H9 (cell line): Measurements from ENCODE around the gene GSTP1. TPM values are rescaled to one million over a fixed set of nuclear protein-coding genes. Genes with fewer than 3 reads are reported as not detected.

Source experiments
- DNase-seq: peaks from one replicate; pipeline ENCODE4 v3.0.0-alpha.2; 2017
- H2AFZ ChIP-seq: one replicate; pipeline ENCODE4 v1.6.1; 2013; ENCODE audit warnings: mild to moderate bottlenecking, low read length, control low read depth, moderate library complexity
- H2AK5ac ChIP-seq: 2 replicates; pipeline ENCODE4 v1.6.1; 2013; ENCODE audit warnings: low read length, control low read depth, mixed read lengths; ENCODE audit not compliant: insufficient read length
- H2BK120ac ChIP-seq: one replicate; pipeline ENCODE4 v1.6.1; 2013; ENCODE audit warnings: low read depth, mild to moderate bottlenecking, low read length, control low read depth, inconsistent platforms; ENCODE audit not compliant: poor library complexity, severe bottlenecking
- H2BK12ac ChIP-seq: 2 replicates; pipeline ENCODE4 v1.6.1; 2013; ENCODE audit warnings: low read length, control low read depth, mixed read lengths, low read depth; ENCODE audit not compliant: insufficient read length
- H2BK15ac ChIP-seq: 2 replicates; pipeline ENCODE4 v1.6.1; 2013; ENCODE audit warnings: low read depth, low read length, control low read depth
- H2BK20ac ChIP-seq: one replicate; pipeline ENCODE4 v1.6.1; 2013; ENCODE audit warnings: low read depth, mild to moderate bottlenecking, low read length, control low read depth, inconsistent platforms; ENCODE audit not compliant: poor library complexity, severe bottlenecking
- H2BK5ac ChIP-seq: 2 replicates; pipeline ENCODE4 v1.6.1; 2013; ENCODE audit warnings: low read length, control low read depth, mixed read lengths; ENCODE audit not compliant: insufficient read length
- H3K14ac ChIP-seq: 2 replicates; pipeline ENCODE4 v1.6.1; 2013; ENCODE audit warnings: low read length, control low read depth; ENCODE audit not compliant: insufficient read depth
- H3K18ac ChIP-seq: 2 replicates; pipeline ENCODE4 v1.6.1; 2013; ENCODE audit warnings: low read depth, mild to moderate bottlenecking, mixed read lengths, low read length, control low read depth; ENCODE audit not compliant: insufficient read length
- H3K23ac ChIP-seq: 2 replicates; pipeline ENCODE4 v1.6.1; 2013; ENCODE audit warnings: low read length, control low read depth, mixed read lengths, low read depth; ENCODE audit not compliant: insufficient read length
- H3K23me2 ChIP-seq: 2 replicates; pipeline ENCODE4 v1.6.1; 2013; ENCODE audit warnings: low read depth, mild to moderate bottlenecking, mixed read lengths, low read length, control low read depth; ENCODE audit not compliant: insufficient read length, poor library complexity, severe bottlenecking
- H3K27ac ChIP-seq: 2 replicates; pipeline ENCODE4 v1.5.1; 2013; ENCODE audit warnings: low read length, control low read depth, mixed read lengths, low read depth; ENCODE audit not compliant: insufficient read length
- H3K27me3 ChIP-seq: 2 replicates; pipeline ENCODE4 v1.6.1; 2013; ENCODE audit warnings: low read length, control low read depth, inconsistent platforms; ENCODE audit not compliant: insufficient read depth
- H3K4ac ChIP-seq: 2 replicates; pipeline ENCODE4 v1.6.1; 2013; ENCODE audit warnings: low read depth, mild to moderate bottlenecking, control low read depth, inconsistent platforms, low read length, moderate library complexity
- H3K4me1 ChIP-seq: 2 replicates; pipeline ENCODE4 v1.6.1; 2013; ENCODE audit warnings: low read length, control low read depth, inconsistent platforms; ENCODE audit not compliant: insufficient read depth
- H3K4me2 ChIP-seq: 2 replicates; pipeline ENCODE4 v1.6.1; 2013; ENCODE audit warnings: low read length, control low read depth, mixed read lengths; ENCODE audit not compliant: insufficient read length, insufficient read depth
- H3K56ac ChIP-seq: 2 replicates; pipeline ENCODE4 v1.6.1; 2013; ENCODE audit warnings: low read depth, mild to moderate bottlenecking, mixed read lengths, low read length, control low read depth; ENCODE audit not compliant: insufficient read length
- H3K79me1 ChIP-seq: 2 replicates; pipeline ENCODE4 v1.6.1; 2013; ENCODE audit warnings: low read depth, mild to moderate bottlenecking, moderate library complexity, low read length, control low read depth, inconsistent platforms; ENCODE audit not compliant: insufficient read depth, poor library complexity, severe bottlenecking
- H3K79me2 ChIP-seq: 2 replicates; pipeline ENCODE4 v1.6.1; 2013; ENCODE audit warnings: low read length, control low read depth, inconsistent platforms; ENCODE audit not compliant: insufficient read depth
- H3K9ac ChIP-seq: 2 replicates; pipeline ENCODE4 v1.6.1; 2013; ENCODE audit warnings: low read length, control low read depth, mixed read lengths; ENCODE audit not compliant: insufficient read length; ENCODE audit errors: extremely low read depth
- H3K9me3 ChIP-seq: one replicate; pipeline ENCODE4 v1.6.1; 2013; ENCODE audit warnings: low read depth, low read length, inconsistent platforms; ENCODE audit not compliant: control insufficient read depth
- H3T11ph ChIP-seq: one replicate; pipeline ENCODE4 v1.6.1; 2013; ENCODE audit warnings: mild to moderate bottlenecking, low read length, control low read depth, inconsistent platforms
- H4K20me1 ChIP-seq: one replicate; pipeline ENCODE4 v1.6.1; 2013; ENCODE audit not compliant: control insufficient read depth, insufficient read length, insufficient read depth
- H4K5ac ChIP-seq: 2 replicates; pipeline ENCODE4 v1.6.1; 2013; ENCODE audit warnings: low read depth, mild to moderate bottlenecking, mixed read lengths, low read length, control low read depth; ENCODE audit not compliant: insufficient read length
- H4K8ac ChIP-seq: replicated peaks from 2 replicates; pipeline ENCODE4 v1.6.1; 2013; ENCODE audit warnings: low read length, control low read depth, mixed read lengths, low read depth; ENCODE audit not compliant: insufficient read length
- H4K91ac ChIP-seq: 2 replicates; pipeline ENCODE4 v1.6.1; 2013; ENCODE audit warnings: low read depth, mild to moderate bottlenecking, moderate library complexity, mixed read lengths, low read length, control low read depth; ENCODE audit not compliant: insufficient read length
- H3K27ac Mint-ChIP-seq, 3 experiments: 2 replicates in 2 of 3; 3 replicates in 1 of 3; pipeline ENCODE4 v1.8.0; 2020 to 2021; ENCODE audit warnings: mixed read lengths in 3 of 3, mild to moderate bottlenecking in 1 of 3, moderate library complexity in 1 of 3
- H3K27me3 Mint-ChIP-seq: 2 replicates; pipeline ENCODE4 v1.8.0; 2021; ENCODE audit warnings: low read depth, mild to moderate bottlenecking, moderate library complexity, mixed read lengths
- H3K36me3 Mint-ChIP-seq, 3 experiments: 2 replicates in 2 of 3; 3 replicates in 1 of 3; pipeline ENCODE4 v1.8.0; 2020 to 2021; ENCODE audit warnings: low read depth in 3 of 3, mixed read lengths in 3 of 3; ENCODE audit not compliant: insufficient read depth in 1 of 3
- H3K4me1 Mint-ChIP-seq, 2 experiments: 2 replicates each; pipeline ENCODE4 v1.8.0; 2020; ENCODE audit warnings: mixed read lengths in 2 of 2
- H3K4me3 Mint-ChIP-seq, 2 experiments: 2 replicates in 1 of 2; 3 replicates in 1 of 2; pipeline ENCODE4 v1.8.0; 2020 to 2021; ENCODE audit warnings: mild to moderate bottlenecking in 2 of 2, mixed read lengths in 2 of 2, moderate library complexity in 1 of 2
- H3K9me3 Mint-ChIP-seq, 2 experiments: 2 replicates in 1 of 2; 3 replicates in 1 of 2; pipeline ENCODE4 v1.8.0; 2020; ENCODE audit warnings: mild to moderate bottlenecking in 2 of 2, mixed read lengths in 2 of 2, moderate library complexity in 1 of 2
- WGBS: extraction: QIAGEN DNeasy Blood & Tissue Kit; methylation state at CpG from one replicate; pipeline ENCODE4 v1.1.7; 2013; ENCODE audit warnings: missing lambda C conversion rate, low lambda C conversion rate, mixed read lengths; ENCODE audit not compliant: insufficient read length; ENCODE audit errors: extremely low coverage; 5-methylcytosine and 5-hydroxymethylcytosine counted together
- total RNA-seq: library from RNA; stranded (reverse); gene quantifications from 2 replicates; pipeline ENCODE4 v1.2.1, GENCODE V29; 2021
- TF ChIP-seq, protein P1 (sequence below): fragments of 200-600 bp; sonication (generic); conservative IDR thresholded peaks from 3 replicates; pipeline ENCODE4 v1.8.0; 2021; ENCODE audit warnings: antibody characterized with exemption, mild to moderate bottlenecking

GSTP1 gene
- total RNA-seq, 1 experiment from 2014 or later, result 1,469 TPM

DNA sequence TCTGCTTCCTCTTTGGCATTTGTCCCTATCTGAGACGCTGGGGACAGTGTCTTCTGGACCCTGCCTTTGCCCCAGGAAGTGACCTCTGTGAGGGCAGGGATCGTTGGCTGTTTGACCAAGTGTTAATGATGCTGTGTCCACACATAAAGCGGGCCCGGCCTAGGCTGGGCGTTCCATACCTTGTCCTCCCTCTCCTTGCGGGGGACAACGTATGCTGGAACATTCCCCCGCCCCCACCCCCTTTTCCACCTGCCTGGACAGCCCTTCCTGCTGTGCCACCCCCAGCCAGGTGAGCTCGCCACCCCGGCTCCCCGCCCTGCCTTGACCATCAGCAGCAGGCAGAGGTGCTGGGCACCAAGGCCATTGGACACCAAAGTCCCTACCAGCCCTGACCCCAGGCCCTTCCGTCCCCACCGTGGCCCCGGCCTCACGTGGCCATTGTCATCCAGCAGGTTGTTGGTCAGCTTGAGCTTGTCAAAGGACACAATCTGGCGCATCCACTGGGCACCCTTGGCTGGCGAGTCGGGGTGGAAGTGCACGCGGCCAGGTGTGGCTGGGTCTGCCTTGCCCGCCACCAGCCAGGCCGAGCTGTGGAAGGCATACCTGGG, 50.2 kb downstream of the GSTP1 start:
- Histone ChIP-seq H3T11ph (no peak overlapping the region), H3K79me2 (no peaks in the 10 kb centered on the region), H4K8ac (no peak overlapping the region), H3K79me1 (no peaks in the 10 kb centered on the region), H2BK20ac (no peak overlapping the region), H2BK12ac (no peak overlapping the region), H3K14ac (no peak overlapping the region), H3K4me1 (no peaks in the 10 kb centered on the region), H2AFZ (no peak overlapping the region), H3K56ac (no peak overlapping the region), H3K4ac (no peak overlapping the region), H4K20me1 (no peaks in the 10 kb centered on the region), H3K9ac (no peak overlapping the region), H3K27me3 (no peaks in the 10 kb centered on the region), H2BK5ac (no peak overlapping the region), H4K91ac (no peak overlapping the region), H3K27ac (no peak overlapping the region), H3K4me2 (no peak overlapping the region), H3K18ac (no peak overlapping the region), H4K5ac (no peak overlapping the region), H2BK15ac (no peak overlapping the region), H3K23me2 (no peaks in the 10 kb centered on the region), H3K23ac (no peak overlapping the region), H3K9me3 (no peaks in the 10 kb centered on the region), H2BK120ac (no peak overlapping the region), H2AK5ac (no peak overlapping the region)
- TF ChIP-seq, protein P1, sequence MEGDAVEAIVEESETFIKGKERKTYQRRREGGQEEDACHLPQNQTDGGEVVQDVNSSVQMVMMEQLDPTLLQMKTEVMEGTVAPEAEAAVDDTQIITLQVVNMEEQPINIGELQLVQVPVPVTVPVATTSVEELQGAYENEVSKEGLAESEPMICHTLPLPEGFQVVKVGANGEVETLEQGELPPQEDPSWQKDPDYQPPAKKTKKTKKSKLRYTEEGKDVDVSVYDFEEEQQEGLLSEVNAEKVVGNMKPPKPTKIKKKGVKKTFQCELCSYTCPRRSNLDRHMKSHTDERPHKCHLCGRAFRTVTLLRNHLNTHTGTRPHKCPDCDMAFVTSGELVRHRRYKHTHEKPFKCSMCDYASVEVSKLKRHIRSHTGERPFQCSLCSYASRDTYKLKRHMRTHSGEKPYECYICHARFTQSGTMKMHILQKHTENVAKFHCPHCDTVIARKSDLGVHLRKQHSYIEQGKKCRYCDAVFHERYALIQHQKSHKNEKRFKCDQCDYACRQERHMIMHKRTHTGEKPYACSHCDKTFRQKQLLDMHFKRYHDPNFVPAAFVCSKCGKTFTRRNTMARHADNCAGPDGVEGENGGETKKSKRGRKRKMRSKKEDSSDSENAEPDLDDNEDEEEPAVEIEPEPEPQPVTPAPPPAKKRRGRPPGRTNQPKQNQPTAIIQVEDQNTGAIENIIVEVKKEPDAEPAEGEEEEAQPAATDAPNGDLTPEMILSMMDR, result no peak
- Mint-ChIP-seq H3K27me3 (peaks cover 27% of the 10 kb centered on the region), H3K4me3 (no peak overlapping the region), H3K27ac (peak overlapping the region in 1 of 3 experiments; percentile 67; a peak in 1 of 7 replicates), H3K9me3 (peaks cover 0 to 3% of the 10 kb centered on the region in 2 experiments; a peak in 2 of 5 replicates), H3K4me1 (peaks cover 17 to 20% of the 10 kb centered on the region in 2 experiments), H3K36me3 (no peaks in the 10 kb centered on the region; a peak in 1 of 7 replicates)
- WGBS, result no CpG with 5 or more reads among the region's 22 CpGs
- peak; percentile 36 for DNase-seq
